Measurements from ENCODE around the gene CHKA. TPM values are rescaled to one million over a fixed set of nuclear protein-coding genes. Genes with fewer than 3 reads are reported as not detected.

Gene CHKA
- total RNA-seq, 1 experiment from 2014 or later: 63.0 TPM

GRCh38 chr11:68056317-68057285 is 64.6 kb downstream of the CHKA start:
- Mint-ChIP-seq H3K36me3 (ENCODE audit: insufficient read depth in 1 of 3, low read depth in 3 of 3) (peaks cover 18 to 66% (median 37%) of the 10 kb centered on the region in 3 experiments), H3K27ac (peak overlapping the region in 2 of 3 experiments; percentile 40 to 84; a peak in 3 of 7 replicates), H3K27me3 (ENCODE audit: low read depth) (no peaks in the 10 kb centered on the region; the same call in 1 of the 2 replicates), H3K9me3 (no peaks in the 10 kb centered on the region), H3K4me1 (peaks cover 3 to 4% of the 10 kb centered on the region in 2 experiments), H3K4me3 (no peak overlapping the region; a peak in 1 of 5 replicates)
- no peaks in the 10 kb centered on the region for H3K79me1 ChIP-seq (ENCODE audit: insufficient read depth, low read depth, low read length, poor library complexity, severe bottlenecking)
- no CpG with 5 or more reads among the region's 12 CpGs for WGBS (ENCODE audit: extremely low coverage, insufficient read length, low lambda C conversion rate)
- no peak overlapping the region for H4K8ac ChIP-seq (replicated peaks; ENCODE audit: insufficient read length, low read depth, low read length)
- H3K27me3 ChIP-seq (ENCODE audit: insufficient read depth, low read length): no peaks in the 10 kb centered on the region
- H3K4ac ChIP-seq (ENCODE audit: low read depth, low read length): no peak overlapping the region
- H3K23me2 ChIP-seq (ENCODE audit: insufficient read length, low read depth, low read length, poor library complexity, severe bottlenecking): no peaks in the 10 kb centered on the region
- H3K27ac ChIP-seq (ENCODE audit: insufficient read length, low read depth, low read length): no peak overlapping the region
- H3K4me2 ChIP-seq (ENCODE audit: insufficient read depth, insufficient read length, low read length): no peak overlapping the region
- no peaks in the 10 kb centered on the region for H3K79me2 ChIP-seq (ENCODE audit: insufficient read depth, low read length)
- no peaks in the 10 kb centered on the region for H3K9me3 ChIP-seq (ENCODE audit: control insufficient read depth, low read depth, low read length)
- no peak overlapping the region for H4K91ac ChIP-seq (ENCODE audit: insufficient read length, low read depth, low read length)
- no peak overlapping the region for H3K56ac ChIP-seq (ENCODE audit: insufficient read length, low read depth, low read length)
- no peak overlapping the region for H3K23ac ChIP-seq (ENCODE audit: insufficient read length, low read depth, low read length)
- TF ChIP-seq CTCF (conservative IDR thresholded peaks at IDR 0.05): no peak
- no peak overlapping the region for H2BK12ac ChIP-seq (ENCODE audit: insufficient read length, low read depth, low read length)
- H2AK5ac ChIP-seq (ENCODE audit: insufficient read length, low read length): no peak overlapping the region
- no peak overlapping the region for H2AFZ ChIP-seq (ENCODE audit: low read length)
- H3K14ac ChIP-seq (ENCODE audit: insufficient read depth, low read length): no peak overlapping the region
- H2BK20ac ChIP-seq (ENCODE audit: low read depth, low read length, poor library complexity, severe bottlenecking): no peak overlapping the region
- no peak overlapping the region for H2BK120ac ChIP-seq (ENCODE audit: low read depth, low read length, poor library complexity, severe bottlenecking)
- no peak overlapping the region for H3K18ac ChIP-seq (ENCODE audit: insufficient read length, low read depth, low read length)
- H3K9ac ChIP-seq (ENCODE audit: extremely low read depth, insufficient read length, low read length): no peak overlapping the region
- H2BK5ac ChIP-seq (ENCODE audit: insufficient read length, low read length): no peak overlapping the region
- H4K20me1 ChIP-seq (ENCODE audit: control insufficient read depth, insufficient read depth, insufficient read length): no peaks in the 10 kb centered on the region
- H2BK15ac ChIP-seq (ENCODE audit: low read depth, low read length): no peak overlapping the region
- no peak overlapping the region for H3T11ph ChIP-seq (ENCODE audit: low read length)
- no peaks in the 10 kb centered on the region for H3K4me1 ChIP-seq (ENCODE audit: insufficient read depth, low read length)
- DNase-seq: no peak
- no peak overlapping the region for H4K5ac ChIP-seq (ENCODE audit: insufficient read length, low read depth, low read length)

Measured in H9 (cell line).